ENCODE measurements around the gene TVP23A.

TVP23A gene

GRCh38 chr16:10828851-10829366, 10.3 kb upstream of the TVP23A start:
- no peaks in the 10 kb centered on the region for H3K36me3 Mint-ChIP-seq
- H3K27me3 Mint-ChIP-seq, result no peaks in the 10 kb centered on the region
- H3K9me3 Mint-ChIP-seq, result no peaks in the 10 kb centered on the region
- no peak for ATAC-seq
- no peak overlapping the region for H3K4me3 Mint-ChIP-seq
- peaks cover 48% of the 10 kb centered on the region for H3K4me1 Mint-ChIP-seq
- peak overlapping the region; percentile 71 for H3K27ac Mint-ChIP-seq

- H3K27me3 Mint-ChIP-seq, result no peaks in the 10 kb centered on the region
- ATAC-seq, result no peak
- peak overlapping the region; percentile 71 for H3K27ac Mint-ChIP-seq
- H3K36me3 Mint-ChIP-seq, result no peaks in the 10 kb centered on the region
- peaks cover 38% of the 10 kb centered on the region for H3K4me1 Mint-ChIP-seq
- no peaks in the 10 kb centered on the region for H3K9me3 Mint-ChIP-seq
- H3K4me3 Mint-ChIP-seq, result no peak overlapping the region
These were observed 9.2 kb upstream of the TVP23A start for GRCh38 chr16:10827691-10828341.

- Mint-ChIP-seq H3K4me3 (no peak overlapping the region), H3K4me1 (peaks cover 38% of the 10 kb centered on the region), H3K36me3 (no peaks in the 10 kb centered on the region), H3K27me3 (no peaks in the 10 kb centered on the region), H3K27ac (peak overlapping the region; percentile 66), H3K9me3 (no peaks in the 10 kb centered on the region)
- no peak for ATAC-seq
These were observed 5.7 kb upstream of the TVP23A start for GRCh38 chr16:10824111-10824893.

GRCh38 chr16:10822702-10823101, 4.1 kb upstream of the TVP23A start:
- no peaks in the 10 kb centered on the region for H3K9me3 Mint-ChIP-seq
- no peak overlapping the region for H3K4me3 Mint-ChIP-seq
- peak overlapping the region; percentile 79 for H3K27ac Mint-ChIP-seq
- no peaks in the 10 kb centered on the region for H3K27me3 Mint-ChIP-seq
- peaks cover 24% of the 10 kb centered on the region for H3K4me1 Mint-ChIP-seq
- no peak for ATAC-seq
- no peaks in the 10 kb centered on the region for H3K36me3 Mint-ChIP-seq

GRCh38 chr16:10820546-10820945, 2.0 kb upstream of the TVP23A start:
- peak overlapping the region; percentile 79 for H3K27ac Mint-ChIP-seq
- no peaks in the 10 kb centered on the region for H3K27me3 Mint-ChIP-seq
- ATAC-seq, result no peak
- H3K4me1 Mint-ChIP-seq, result peaks cover 24% of the 10 kb centered on the region
- no peaks in the 10 kb centered on the region for H3K36me3 Mint-ChIP-seq
- H3K9me3 Mint-ChIP-seq, result no peaks in the 10 kb centered on the region
- no peak overlapping the region for H3K4me3 Mint-ChIP-seq

- H3K4me1 Mint-ChIP-seq, result peaks cover 45% of the 10 kb centered on the region
- no peaks in the 10 kb centered on the region for H3K9me3 Mint-ChIP-seq
- no peaks in the 10 kb centered on the region for H3K27me3 Mint-ChIP-seq
- H3K4me3 Mint-ChIP-seq, result no peak overlapping the region
- peak overlapping the region; percentile 35 for H3K27ac Mint-ChIP-seq
- ATAC-seq, result no peak
- H3K36me3 Mint-ChIP-seq, result no peaks in the 10 kb centered on the region
These were observed 1.1 kb downstream of the TVP23A start for GRCh38 chr16:10817514-10817913.

- Mint-ChIP-seq H3K27ac (peak overlapping the region; percentile 89), H3K4me3 (peak overlapping the region; percentile 29), H3K36me3 (no peaks in the 10 kb centered on the region), H3K9me3 (no peaks in the 10 kb centered on the region), H3K4me1 (peaks cover 59% of the 10 kb centered on the region), H3K27me3 (no peaks in the 10 kb centered on the region)
- no peak for ATAC-seq
These were observed 5.5 kb downstream of the TVP23A start for GRCh38 chr16:10813099-10813455.

GRCh38 chr16:10812312-10813098, 6.1 kb downstream of the TVP23A start:
- Mint-ChIP-seq H3K9me3 (no peaks in the 10 kb centered on the region), H3K4me1 (peaks cover 64% of the 10 kb centered on the region), H3K4me3 (peak overlapping the region; percentile 48), H3K27ac (peak overlapping the region; percentile 89), H3K36me3 (no peaks in the 10 kb centered on the region), H3K27me3 (no peaks in the 10 kb centered on the region)
- ATAC-seq, result peak; percentile 90

GRCh38 chr16:10809706-10810105, 8.9 kb downstream of the TVP23A start:
- H3K4me1 Mint-ChIP-seq, result peaks cover 83% of the 10 kb centered on the region
- peak overlapping the region; percentile 89 for H3K27ac Mint-ChIP-seq
- no peak overlapping the region for H3K4me3 Mint-ChIP-seq
- no peaks in the 10 kb centered on the region for H3K36me3 Mint-ChIP-seq
- ATAC-seq, result no peak
- no peaks in the 10 kb centered on the region for H3K9me3 Mint-ChIP-seq
- no peaks in the 10 kb centered on the region for H3K27me3 Mint-ChIP-seq

- Mint-ChIP-seq H3K4me3 (no peak overlapping the region), H3K27me3 (no peaks in the 10 kb centered on the region), H3K4me1 (peaks cover 85% of the 10 kb centered on the region), H3K27ac (peak overlapping the region; percentile 89), H3K36me3 (no peaks in the 10 kb centered on the region), H3K9me3 (no peaks in the 10 kb centered on the region)
- ATAC-seq, result no peak
These were observed 9.7 kb downstream of the TVP23A start for GRCh38 chr16:10808850-10809249.

- Mint-ChIP-seq H3K4me1 (peaks cover 90% of the 10 kb centered on the region), H3K4me3 (no peak overlapping the region), H3K27ac (peak overlapping the region; percentile 89), H3K9me3 (no peaks in the 10 kb centered on the region), H3K36me3 (no peaks in the 10 kb centered on the region), H3K27me3 (no peaks in the 10 kb centered on the region)
- ATAC-seq, result no peak
These were observed 10.4 kb downstream of the TVP23A start for GRCh38 chr16:10808218-10808617.

- Mint-ChIP-seq H3K27me3 (no peaks in the 10 kb centered on the region), H3K27ac (peak overlapping the region; percentile 89), H3K4me3 (peak overlapping the region; percentile 60), H3K9me3 (no peaks in the 10 kb centered on the region), H3K36me3 (no peaks in the 10 kb centered on the region), H3K4me1 (peaks cover 76% of the 10 kb centered on the region)
- ATAC-seq, result peak; percentile 82
These were observed 11.9 kb downstream of the TVP23A start for GRCh38 chr16:10806698-10807097.

GRCh38 chr16:10805334-10805733, 13.3 kb downstream of the TVP23A start:
- no peak for ATAC-seq
- Mint-ChIP-seq H3K4me1 (peaks cover 66% of the 10 kb centered on the region), H3K9me3 (no peaks in the 10 kb centered on the region), H3K27ac (peak overlapping the region; percentile 89), H3K4me3 (no peak overlapping the region), H3K36me3 (no peaks in the 10 kb centered on the region), H3K27me3 (no peaks in the 10 kb centered on the region)

- Mint-ChIP-seq H3K4me3 (no peak overlapping the region), H3K4me1 (peaks cover 32% of the 10 kb centered on the region), H3K9me3 (no peaks in the 10 kb centered on the region), H3K27me3 (no peaks in the 10 kb centered on the region), H3K27ac (peak overlapping the region; percentile 61), H3K36me3 (no peaks in the 10 kb centered on the region)
- no peak for ATAC-seq
These were observed 18.9 kb downstream of the TVP23A start for GRCh38 chr16:10799736-10800135.

- Mint-ChIP-seq H3K9me3 (no peaks in the 10 kb centered on the region), H3K36me3 (no peaks in the 10 kb centered on the region), H3K27me3 (no peaks in the 10 kb centered on the region), H3K4me1 (peaks cover 62% of the 10 kb centered on the region), H3K27ac (peak overlapping the region; percentile 76), H3K4me3 (no peak overlapping the region)
- peak; percentile 90 for ATAC-seq
These were observed 27.5 kb downstream of the TVP23A start for GRCh38 chr16:10791048-10791447.
